Dermis lymphatic vessel endothelial cell (primary cell): ENCODE measurements around the gene THG1L. TPM values are rescaled to one million over a fixed set of nuclear protein-coding genes. Genes with fewer than 3 reads are reported as not detected.

Source experiments
- total RNA-seq: library from RNA; depleted of rRNA; stranded (reverse); fragments of >200 nt; gene quantifications from 2 replicates; pipeline ENCODE4 v1.2.1, GENCODE V29; 2014

Gene THG1L
- total RNA-seq, result 6.7 and 15.7 TPM in 2 replicates

GRCh38 chr5:157731272-157732129 is at the start of gene THG1L:
Gene THG1L, plus strand, starts transcription at chr5:157731420. Its CDS starts 21 bp downstream, at chr5:157731441.

DNA sequence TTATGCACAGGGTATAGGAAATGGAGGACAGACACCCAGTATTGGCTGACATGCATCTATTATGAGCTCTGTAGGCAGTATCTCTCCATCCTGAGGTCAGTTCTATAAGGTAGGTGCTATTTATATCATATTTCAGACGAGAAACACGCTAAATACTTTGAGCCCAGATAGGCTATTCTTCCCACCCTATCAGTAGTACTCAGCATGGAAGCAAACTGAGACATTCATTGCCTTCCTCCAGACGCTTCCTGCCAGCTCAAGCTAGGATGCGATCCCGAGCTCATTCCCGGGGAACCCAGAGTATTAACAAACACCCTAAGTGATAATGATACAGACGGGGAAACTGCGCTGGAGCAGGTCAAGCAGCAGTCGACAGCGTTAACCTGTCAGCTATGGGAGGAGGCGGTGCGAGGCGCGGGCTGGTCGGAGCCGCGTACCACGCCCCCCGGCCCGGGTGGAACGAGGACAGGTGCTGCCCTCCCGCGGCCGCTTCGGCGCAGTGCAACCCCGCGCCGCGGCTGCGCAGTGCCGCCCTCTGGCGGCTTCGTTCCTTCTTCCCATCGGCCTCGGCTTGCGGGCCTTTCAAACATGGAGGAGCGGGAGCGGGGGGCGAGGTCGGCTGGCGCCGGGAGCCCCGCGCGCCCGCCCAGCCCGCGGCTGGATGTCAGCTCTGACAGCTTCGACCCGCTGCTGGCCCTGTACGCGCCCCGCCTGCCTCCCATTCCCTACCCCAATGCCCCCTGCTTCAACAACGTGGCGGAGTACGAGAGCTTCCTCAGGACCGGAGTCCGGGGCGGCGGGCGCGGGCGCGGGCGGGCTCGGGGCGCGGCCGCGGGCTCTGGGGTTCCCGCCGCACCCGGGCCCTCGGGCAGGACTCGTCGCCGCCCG is 12.2 kb downstream of the THG1L start, which contains the start of gene LSM11:
Gene LSM11 (plus strand): TSS at position 550 of the 888 bp plus-strand sequence. CDS start 39 bp downstream, at position 589.

Other genes starting within 250 kb of the THG1L start
- gene ADAM19, start 155.6 kb upstream of the THG1L start, total RNA-seq, result 25.1 and 49.2 TPM in 2 replicates
- under 0.01 TPM in 1 of 2 replicates, not detected in the other for gene SOX30, start 79.0 kb upstream of the THG1L start, total RNA-seq
- gene C5orf52, start 59.9 kb upstream of the THG1L start, total RNA-seq, result not detected in 2 replicates
- 6.3 and 8.4 TPM in 2 replicates for gene LSM11, start 12.3 kb downstream of the THG1L start, total RNA-seq
- 86.7 and 90.5 TPM in 2 replicates for gene CLINT1, start 127.7 kb downstream of the THG1L start, total RNA-seq